ENCODE results near the gene KIF12.

Gene KIF12

DNA sequence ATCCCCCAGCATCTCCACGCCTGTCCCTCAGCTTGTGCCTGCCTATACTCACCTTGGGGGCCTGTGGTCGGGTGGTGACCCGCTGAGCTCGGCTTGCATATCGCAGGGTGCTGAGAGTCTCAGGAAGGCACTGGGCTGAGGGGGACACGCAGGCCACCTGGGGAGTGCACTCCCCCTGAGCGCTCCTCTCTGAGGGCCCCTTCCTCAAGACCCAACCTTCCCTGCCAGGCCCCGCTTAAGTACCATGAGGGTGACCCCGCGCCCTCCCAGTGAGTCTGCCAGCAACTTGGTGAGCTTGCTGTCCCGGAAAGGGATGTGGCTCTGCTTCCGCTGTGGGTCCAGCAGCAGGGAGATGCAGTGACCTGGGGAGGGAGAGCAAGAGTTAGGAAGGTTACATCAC is 4.1 kb downstream of the KIF12 start:
- no peak for TF ChIP-seq CTCF (IDR thresholded peaks at IDR 0.05)
- H3K36me3 Mint-ChIP-seq (ENCODE audit: low read depth) = no peaks in the 10 kb centered on the region
- peaks cover 29% of the 10 kb centered on the region for H3K4me1 Mint-ChIP-seq
- H3K27ac Mint-ChIP-seq = no peak overlapping the region
- H3K9me3 Mint-ChIP-seq = no peaks in the 10 kb centered on the region
- peaks cover 45% of the 10 kb centered on the region for H3K27me3 Mint-ChIP-seq (ENCODE audit: low read depth, poor library complexity)
- no peak for DNase-seq
- no peak overlapping the region for H3K4me3 Mint-ChIP-seq

DNA sequence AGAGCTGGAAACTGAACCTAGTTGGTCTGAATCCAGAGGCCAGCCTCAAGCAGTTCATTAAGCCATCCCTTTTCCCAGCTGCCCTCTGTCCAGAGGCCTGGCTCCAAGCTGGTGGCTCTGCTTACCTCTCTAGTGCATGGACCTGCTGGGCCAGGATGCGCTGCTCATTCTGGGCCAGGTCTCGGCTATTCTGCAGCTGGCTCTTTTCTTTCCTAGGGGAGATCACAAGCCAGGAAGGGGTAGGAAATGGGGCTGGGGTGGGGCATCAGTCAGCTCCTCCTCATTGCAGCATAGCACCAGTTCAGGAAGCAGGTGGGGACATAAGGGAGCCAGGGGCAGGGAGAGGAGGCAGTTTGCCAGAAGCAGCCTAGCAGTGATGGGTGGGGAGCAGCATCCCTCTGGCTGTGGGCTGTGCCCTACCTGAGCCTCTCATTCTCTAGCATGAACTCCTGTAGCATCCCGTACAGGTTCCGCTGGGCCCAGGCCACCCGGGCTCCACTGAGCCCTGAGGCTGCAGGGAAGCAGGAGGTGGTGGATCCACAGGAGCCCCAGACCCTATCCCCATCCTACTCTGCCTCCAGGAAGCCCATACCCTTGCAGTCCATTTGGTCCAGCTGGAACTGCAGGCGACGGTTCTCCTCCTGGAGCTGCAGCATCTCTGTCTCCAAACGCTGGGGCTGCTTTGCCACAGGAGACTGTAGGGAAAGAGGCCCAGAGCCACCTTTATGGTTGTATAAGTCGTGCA is 5.2 kb downstream of the KIF12 start:
- peaks cover 35% of the 10 kb centered on the region for H3K27me3 Mint-ChIP-seq (ENCODE audit: low read depth, poor library complexity)
- TF ChIP-seq CTCF (IDR thresholded peaks at IDR 0.05) = no peak
- no peaks in the 10 kb centered on the region for H3K9me3 Mint-ChIP-seq
- no peak overlapping the region for H3K4me3 Mint-ChIP-seq
- H3K27ac Mint-ChIP-seq = no peak overlapping the region
- H3K36me3 Mint-ChIP-seq (ENCODE audit: low read depth) = no peaks in the 10 kb centered on the region
- H3K4me1 Mint-ChIP-seq = peaks cover 24% of the 10 kb centered on the region
- DNase-seq = no peak

- Mint-ChIP-seq H3K4me1 (peaks cover 22% of the 10 kb centered on the region), H3K4me3 (no peak overlapping the region), H3K27me3 (ENCODE audit: low read depth, poor library complexity) (peaks cover 33% of the 10 kb centered on the region), H3K27ac (no peak overlapping the region), H3K9me3 (no peaks in the 10 kb centered on the region), H3K36me3 (ENCODE audit: low read depth) (no peaks in the 10 kb centered on the region)
- TF ChIP-seq CTCF (IDR thresholded peaks at IDR 0.05) = no peak
- no peak for DNase-seq
These were observed 6.0 kb downstream of the KIF12 start for GRCh38 chr9:114093031-114093471.

DNA sequence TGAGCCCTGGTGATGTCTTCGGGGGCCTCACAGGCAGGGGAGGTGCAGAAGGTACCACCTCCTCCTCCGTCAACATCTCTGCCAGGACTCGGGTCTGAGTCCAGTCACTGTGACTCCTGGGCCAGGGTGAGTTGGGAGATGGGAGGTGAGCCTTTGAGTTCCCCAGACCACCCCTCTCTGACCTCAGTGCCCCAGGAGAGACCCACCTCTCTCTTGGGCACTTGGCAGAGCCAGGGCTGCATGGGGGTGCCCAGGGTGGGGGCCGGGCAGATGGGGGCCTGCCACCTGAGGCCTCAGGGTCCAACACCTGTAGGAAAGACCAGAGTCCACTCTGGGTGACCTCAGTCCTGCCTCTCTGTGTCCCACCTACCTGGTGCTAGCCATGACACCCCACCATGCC is 6.8 kb downstream of the KIF12 start:
- DNase-seq = no peak
- Mint-ChIP-seq H3K36me3 (ENCODE audit: low read depth) (no peaks in the 10 kb centered on the region), H3K27me3 (ENCODE audit: low read depth, poor library complexity) (peaks cover 32% of the 10 kb centered on the region), H3K9me3 (no peaks in the 10 kb centered on the region), H3K4me1 (peaks cover 18% of the 10 kb centered on the region), H3K4me3 (no peak overlapping the region), H3K27ac (no peak overlapping the region)
- TF ChIP-seq CTCF (IDR thresholded peaks at IDR 0.05) = no peak

GRCh38 chr9:114091711-114092110 is 7.4 kb downstream of the KIF12 start:
- DNase-seq = no peak

More at GRCh38 chr9:114091711-114092110, 7.4 kb downstream of the KIF12 start:
- no peaks in the 10 kb centered on the region for H3K9me3 Mint-ChIP-seq
- H3K27ac Mint-ChIP-seq = no peak overlapping the region
- no peaks in the 10 kb centered on the region for H3K36me3 Mint-ChIP-seq (ENCODE audit: low read depth)
- H3K4me3 Mint-ChIP-seq = no peak overlapping the region
- no peak for TF ChIP-seq CTCF (IDR thresholded peaks at IDR 0.05)
- H3K4me1 Mint-ChIP-seq = peaks cover 12% of the 10 kb centered on the region
- H3K27me3 Mint-ChIP-seq (ENCODE audit: low read depth, poor library complexity) = peaks cover 30% of the 10 kb centered on the region
